ENCODE data around the gene NTM.

The NTM gene

GRCh38 chr11:132127900-132128288, 757.5 kb downstream of the NTM start:
- H3K4me1 ChIP-seq (ENCODE audit: insufficient read depth, poor library complexity, severe bottlenecking), result peaks cover 7% of the 10 kb centered on the region
- ATAC-seq (ENCODE audit: low read depth), result no peak
- H3K27ac ChIP-seq (ENCODE audit: poor library complexity, severe bottlenecking), result peak overlapping the region; percentile 89
- no peak overlapping the region for H3K4me3 ChIP-seq (ENCODE audit: severe bottlenecking)
- no peaks in the 10 kb centered on the region for H3K27me3 ChIP-seq (ENCODE audit: insufficient read depth, poor library complexity, severe bottlenecking)
- H3K9me3 ChIP-seq (ENCODE audit: severe bottlenecking), result no peaks in the 10 kb centered on the region
- TF ChIP-seq CTCF (IDR thresholded peaks at IDR 0.05; ENCODE audit: poor library complexity, severe bottlenecking), result no peak
- DNase-seq (ENCODE audit: low spot score), result no peak
- H3K36me3 ChIP-seq (ENCODE audit: low read depth), result no peaks in the 10 kb centered on the region

- Histone ChIP-seq H3K27me3 (ENCODE audit: insufficient read depth, poor library complexity, severe bottlenecking) (no peaks in the 10 kb centered on the region), H3K36me3 (ENCODE audit: low read depth) (no peaks in the 10 kb centered on the region), H3K27ac (ENCODE audit: poor library complexity, severe bottlenecking) (no peak overlapping the region), H3K9me3 (ENCODE audit: severe bottlenecking) (no peaks in the 10 kb centered on the region), H3K4me1 (ENCODE audit: insufficient read depth, poor library complexity, severe bottlenecking) (peaks cover 15% of the 10 kb centered on the region), H3K4me3 (ENCODE audit: severe bottlenecking) (no peak overlapping the region)
- ATAC-seq (ENCODE audit: low read depth) (no peak), DNase-seq (ENCODE audit: low spot score) (no peak)
- no peak for TF ChIP-seq CTCF (IDR thresholded peaks at IDR 0.05; ENCODE audit: poor library complexity, severe bottlenecking)
Observed at GRCh38 chr11:132131047-132131446, 760.6 kb downstream of the NTM start.

GRCh38 chr11:132131961-132132360, 761.5 kb downstream of the NTM start:
- ATAC-seq (ENCODE audit: low read depth), result no peak
- Histone ChIP-seq H3K27ac (ENCODE audit: poor library complexity, severe bottlenecking) (no peak overlapping the region), H3K4me1 (ENCODE audit: insufficient read depth, poor library complexity, severe bottlenecking) (peaks cover 8% of the 10 kb centered on the region), H3K4me3 (ENCODE audit: severe bottlenecking) (no peak overlapping the region), H3K9me3 (ENCODE audit: severe bottlenecking) (no peaks in the 10 kb centered on the region), H3K36me3 (ENCODE audit: low read depth) (no peaks in the 10 kb centered on the region), H3K27me3 (ENCODE audit: insufficient read depth, poor library complexity, severe bottlenecking) (no peaks in the 10 kb centered on the region)
- no peak for TF ChIP-seq CTCF (IDR thresholded peaks at IDR 0.05; ENCODE audit: poor library complexity, severe bottlenecking)
- no peak for DNase-seq (ENCODE audit: low spot score)

GRCh38 chr11:132134322-132134721, 763.9 kb downstream of the NTM start:
- Histone ChIP-seq H3K27ac (ENCODE audit: poor library complexity, severe bottlenecking) (peak overlapping the region; percentile 42), H3K27me3 (ENCODE audit: insufficient read depth, poor library complexity, severe bottlenecking) (no peaks in the 10 kb centered on the region), H3K4me3 (ENCODE audit: severe bottlenecking) (no peak overlapping the region), H3K36me3 (ENCODE audit: low read depth) (no peaks in the 10 kb centered on the region), H3K9me3 (ENCODE audit: severe bottlenecking) (no peaks in the 10 kb centered on the region), H3K4me1 (ENCODE audit: insufficient read depth, poor library complexity, severe bottlenecking) (peaks cover 8% of the 10 kb centered on the region)
- no peak for DNase-seq (ENCODE audit: low spot score)
- peak; percentile 91 for ATAC-seq (ENCODE audit: low read depth)
- TF ChIP-seq CTCF (IDR thresholded peaks at IDR 0.05; ENCODE audit: poor library complexity, severe bottlenecking), result no peak

- Histone ChIP-seq H3K27ac (ENCODE audit: poor library complexity, severe bottlenecking) (no peak overlapping the region), H3K27me3 (ENCODE audit: insufficient read depth, poor library complexity, severe bottlenecking) (no peaks in the 10 kb centered on the region), H3K4me3 (ENCODE audit: severe bottlenecking) (no peak overlapping the region), H3K36me3 (ENCODE audit: low read depth) (no peaks in the 10 kb centered on the region), H3K4me1 (ENCODE audit: insufficient read depth, poor library complexity, severe bottlenecking) (peaks cover 24% of the 10 kb centered on the region), H3K9me3 (ENCODE audit: severe bottlenecking) (no peaks in the 10 kb centered on the region)
- ATAC-seq (ENCODE audit: low read depth), result no peak
- DNase-seq (ENCODE audit: low spot score), result no peak
- no peak for TF ChIP-seq CTCF (IDR thresholded peaks at IDR 0.05; ENCODE audit: poor library complexity, severe bottlenecking)
Observed at GRCh38 chr11:132137289-132137980, 767.0 kb downstream of the NTM start.
